Esophagus squamous epithelium (tissue), 5 donors: ENCODE results near the gene CKB. TPM values are rescaled to one million over a fixed set of nuclear protein-coding genes. Genes with fewer than 3 reads are reported as not detected.

Experiments used
- DNase-seq: peaks from one replicate; lab custom pipeline; 2025; lab: John Stamatoyannopoulos, UW
- H3K27ac ChIP-seq, 4 donors: fragments of 200-600 bp; sonication (generic); one replicate each; pipeline ENCODE4 v1.5.1; 2016 to 2019; ENCODE audit warnings: mild to moderate bottlenecking in 1 of 4
- H3K27me3 ChIP-seq, 4 donors: fragments of 200-600 bp; sonication (generic); 1 replicate in 3 of 4; 2 replicates in 1 of 4; pipeline versions ENCODE4 v1.5.1 to v1.6.0; 2017 to 2021; ENCODE audit warnings: antibody characterized with exemption in 1 of 4
- H3K36me3 ChIP-seq, 3 donors: fragments of 200-600 bp; sonication (generic); one replicate each; pipeline ENCODE4 v1.5.1; 2016 to 2019
- H3K4me1 ChIP-seq, 3 donors: fragments of 200-600 bp; sonication (generic); one replicate each; pipeline ENCODE4 v1.5.1; 2017 to 2019
- H3K4me3 ChIP-seq, 4 donors: fragments of 200-600 bp; sonication (generic); 1 replicate in 3 of 4; 2 replicates in 1 of 4; pipeline ENCODE4 v1.5.1; 2016 to 2019; ENCODE audit warnings: mild to moderate bottlenecking in 2 of 4, moderate library complexity in 1 of 4
- H3K9me3 ChIP-seq, 3 donors: fragments of 200-600 bp; sonication (generic); one replicate each; pipeline ENCODE4 v1.5.1; 2016 to 2019
- POLR2A ChIP-seq, 4 donors: fragments of 450-650 bp; IDR thresholded peaks; one replicate each; pipeline ENCODE4 v1.6.1; 2017; ENCODE audit warnings: antibody characterized with exemption in 4 of 4, mild to moderate bottlenecking in 4 of 4, moderate library complexity in 3 of 4
- WGBS, 2 donors: methylation state at CpG; one replicate each; pipeline ENCODE4 v1.1.5; 2018; 5-methylcytosine and 5-hydroxymethylcytosine counted together
- intact Hi-C: fragments of 100-400 bp; cut with DNase I; formaldehyde crosslinking; loops from one replicate; pipeline ENCODE4 v1.15.0; 2022
- total RNA-seq, 4 donors: library from RNA; depleted of rRNA; stranded (reverse); fragments of >200 nt; gene quantifications; one replicate each; pipeline ENCODE4 v1.1.0, GENCODE V29; 2016
- TF ChIP-seq, protein P1 (sequence below), 6 experiments: fragments of 450-650 bp in 4 of 6; fragments of 200-600 bp in 2 of 6; sonication (generic) in 2 of 6; IDR thresholded peaks; one replicate each; pipeline ENCODE4 v1.5.1; 2016 to 2019; ENCODE audit warnings: antibody characterized with exemption in 6 of 6, mild to moderate bottlenecking in 4 of 6, moderate library complexity in 4 of 6
- donor health status: DM: yes; HTN: yes; CAD: no.

CKB gene
- total RNA-seq, 4 donors from 2014 or later = 27.2 to 204 (median 37.6) TPM

- Histone ChIP-seq H3K27ac (peak overlapping the region in 1 of 4 donors; percentile 53), H3K9me3 (no peaks in the 10 kb centered on the region), H3K27me3 (no peaks in the 10 kb centered on the region), H3K4me3 (no peak overlapping the region), H3K4me1 (peaks cover 0 to 14% (median 0%) of the 10 kb centered on the region in 3 donors), H3K36me3 (peaks cover 18 to 95% (median 32%) of the 10 kb centered on the region in 3 donors)
- DNase-seq = no peak
- no peak for TF ChIP-seq POLR2A (IDR thresholded peaks at IDR 0.05)
- TF ChIP-seq, protein P1, sequence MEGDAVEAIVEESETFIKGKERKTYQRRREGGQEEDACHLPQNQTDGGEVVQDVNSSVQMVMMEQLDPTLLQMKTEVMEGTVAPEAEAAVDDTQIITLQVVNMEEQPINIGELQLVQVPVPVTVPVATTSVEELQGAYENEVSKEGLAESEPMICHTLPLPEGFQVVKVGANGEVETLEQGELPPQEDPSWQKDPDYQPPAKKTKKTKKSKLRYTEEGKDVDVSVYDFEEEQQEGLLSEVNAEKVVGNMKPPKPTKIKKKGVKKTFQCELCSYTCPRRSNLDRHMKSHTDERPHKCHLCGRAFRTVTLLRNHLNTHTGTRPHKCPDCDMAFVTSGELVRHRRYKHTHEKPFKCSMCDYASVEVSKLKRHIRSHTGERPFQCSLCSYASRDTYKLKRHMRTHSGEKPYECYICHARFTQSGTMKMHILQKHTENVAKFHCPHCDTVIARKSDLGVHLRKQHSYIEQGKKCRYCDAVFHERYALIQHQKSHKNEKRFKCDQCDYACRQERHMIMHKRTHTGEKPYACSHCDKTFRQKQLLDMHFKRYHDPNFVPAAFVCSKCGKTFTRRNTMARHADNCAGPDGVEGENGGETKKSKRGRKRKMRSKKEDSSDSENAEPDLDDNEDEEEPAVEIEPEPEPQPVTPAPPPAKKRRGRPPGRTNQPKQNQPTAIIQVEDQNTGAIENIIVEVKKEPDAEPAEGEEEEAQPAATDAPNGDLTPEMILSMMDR (IDR thresholded peaks at IDR 0.05) = no peak
- 71 to 82% methylated on average over 10 of the region's 11 CpGs for WGBS, 2 donors
- intact Hi-C loops = loop anchor here (5.0 kb wide), 1 partner anchor 46 kb away; no protein-coding TSS in a partner anchor
These were observed 21.4 kb downstream of the CKB start for GRCh38 chr14:103501041-103501870.

DNA sequence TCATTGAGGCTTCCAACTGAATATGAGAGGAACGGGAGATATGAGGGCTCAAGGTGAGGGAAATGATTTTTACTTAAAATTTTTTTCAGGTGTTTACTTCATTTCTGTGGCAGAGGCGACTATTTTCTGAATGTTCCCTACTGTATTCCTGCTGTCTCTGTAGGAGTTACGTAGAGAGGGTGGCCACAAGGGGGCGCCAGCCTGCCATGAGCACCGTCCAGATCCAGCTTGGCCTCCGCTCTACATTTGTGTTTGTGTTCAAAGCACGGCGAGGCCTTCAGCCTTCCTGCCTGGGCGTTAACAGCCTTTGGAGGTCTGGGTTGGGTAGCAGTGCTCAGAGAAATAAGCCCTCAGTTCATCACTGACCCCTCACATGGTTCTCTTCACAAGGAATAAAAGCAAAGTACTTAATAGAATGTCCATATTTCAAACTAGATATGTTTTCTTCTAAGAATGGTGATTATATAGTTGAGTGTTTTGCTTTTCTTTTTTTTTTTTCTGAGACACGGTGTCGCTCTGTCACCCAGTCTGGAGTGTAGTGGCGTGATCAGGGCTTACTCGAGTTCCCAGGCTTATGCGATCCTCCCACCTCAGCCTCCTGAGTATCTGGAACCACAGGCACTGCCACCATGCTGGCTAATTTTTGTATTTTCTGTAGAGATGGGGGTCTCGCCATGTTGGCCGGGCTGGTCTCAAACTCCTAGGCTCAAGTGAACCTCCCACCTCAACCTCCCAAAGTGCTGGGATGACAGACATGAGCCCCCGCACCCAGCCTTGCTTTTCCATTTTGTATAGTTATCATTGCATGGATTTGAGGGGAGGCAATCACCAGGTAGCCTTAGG, 22.3 kb downstream of the CKB start:
- Histone ChIP-seq H3K9me3 (no peaks in the 10 kb centered on the region), H3K36me3 (peaks cover 18 to 95% (median 31%) of the 10 kb centered on the region in 3 donors), H3K4me1 (peaks cover 0 to 20% (median 0%) of the 10 kb centered on the region in 3 donors), H3K4me3 (no peak overlapping the region), H3K27ac (peak overlapping the region in 3 of 4 donors; percentile 1 to 53 (median 41)), H3K27me3 (no peaks in the 10 kb centered on the region)
- no peak for TF ChIP-seq POLR2A (IDR thresholded peaks at IDR 0.05)
- TF ChIP-seq, protein P1 (IDR thresholded peaks at IDR 0.05) = peak; percentile 82 to 95 (median 90)
- intact Hi-C loops = loop anchor here (5.0 kb wide), 1 partner anchor 47 kb away; no protein-coding TSS in a partner anchor
- 33 to 44% methylated on average over 17 of the region's 17 CpGs for WGBS, 2 donors
- DNase-seq = no peak

GRCh38 chr14:103499709-103500108, 22.9 kb downstream of the CKB start:
- Histone ChIP-seq H3K4me1 (peaks cover 0 to 23% (median 0%) of the 10 kb centered on the region in 3 donors), H3K9me3 (no peaks in the 10 kb centered on the region), H3K4me3 (no peak overlapping the region), H3K27ac (no peak overlapping the region), H3K36me3 (peaks cover 16 to 95% (median 24%) of the 10 kb centered on the region in 3 donors), H3K27me3 (no peaks in the 10 kb centered on the region)
- intact Hi-C loops = loop anchor here (5.0 kb wide), 1 partner anchor 48 kb away; no protein-coding TSS in a partner anchor
- DNase-seq = no peak
- WGBS, 2 donors = 32 to 67% methylated on average over 10 of the region's 10 CpGs
- TF ChIP-seq, protein P1 (IDR thresholded peaks at IDR 0.05) = no peak

- no peak for DNase-seq
- 0 to 31% methylated on average over 1 of the region's 1 CpG for WGBS, 2 donors
- Histone ChIP-seq H3K36me3 (peaks cover 9 to 95% (median 13%) of the 10 kb centered on the region in 3 donors), H3K9me3 (no peaks in the 10 kb centered on the region), H3K27ac (no peak overlapping the region), H3K4me3 (no peak overlapping the region), H3K4me1 (peaks cover 0 to 23% (median 0%) of the 10 kb centered on the region in 3 donors), H3K27me3 (no peaks in the 10 kb centered on the region)
- intact Hi-C loops = no loop called here
- TF ChIP-seq, protein P1 (IDR thresholded peaks at IDR 0.05) = no peak
- no peak for TF ChIP-seq POLR2A (IDR thresholded peaks at IDR 0.05)
These were observed 25.9 kb downstream of the CKB start for GRCh38 chr14:103496776-103497175.
